Stimulated activated CD4-positive, alpha-beta T cell treated with anti-CD3 and anti-CD28 coated beads, Interleukin-2, amount 100 ng/mL, for 24 hours (primary cell): ENCODE data around the gene RPS21.

Experiments
- DNase-seq, 2 donors: peaks; one replicate each; pipeline ENCODE4 v3.0.0-alpha.2; 2020

RPS21 gene

GRCh38 chr20:62428396-62429295, 41.7 kb downstream of the RPS21 start:
- no peak for DNase-seq

- DNase-seq = no peak
These were observed 42.8 kb downstream of the RPS21 start for GRCh38 chr20:62429455-62430310.

- no peak for DNase-seq
These were observed 43.5 kb downstream of the RPS21 start for GRCh38 chr20:62430311-62430853.

GRCh38 chr20:62430866-62431447, 44.1 kb downstream of the RPS21 start:
- no peak for DNase-seq

- no peak for DNase-seq
These were observed 47.0 kb downstream of the RPS21 start for GRCh38 chr20:62433658-62434497.

- DNase-seq = no peak
These were observed 49.8 kb downstream of the RPS21 start for GRCh38 chr20:62436692-62437091.

GRCh38 chr20:62437496-62437895, 50.6 kb downstream of the RPS21 start:
- DNase-seq = no peak

GRCh38 chr20:62437927-62438326, 51.0 kb downstream of the RPS21 start:
- no peak for DNase-seq
